Tibial artery (tissue), 4 donors: ENCODE measurements around the gene TMEM138.
"Not testable (repeated sequence)": the region's sequence is repeated elsewhere in the genome, so short reads cannot be mapped to it uniquely, and the experiment has no call there.

Experiments
- DNase-seq, 2 donors: peaks; one replicate each; pipeline ENCODE4 v3.0.0-alpha.2; 2019
- H3K27ac ChIP-seq, 2 donors: fragments of 200-600 bp; sonication (generic) in 1 of 2; 1 replicate in 1 of 2; 2 replicates in 1 of 2; pipeline ENCODE4 v1.5.1; 2018 to 2019; ENCODE audit warnings: mild to moderate bottlenecking in 1 of 2
- H3K27me3 ChIP-seq, 2 donors: fragments of 200-600 bp; sonication (generic) in 1 of 2; one replicate each; pipeline versions ENCODE4 v1.5.1 to v1.6.0; 2016 to 2019
- H3K36me3 ChIP-seq, 3 donors: fragments of 200-600 bp; sonication (generic) in 2 of 3; one replicate each; pipeline ENCODE4 v1.5.1; 2016 to 2019; ENCODE audit warnings: mild to moderate bottlenecking in 2 of 3
- H3K4me1 ChIP-seq, 4 donors: fragments of 200-600 bp; sonication (generic) in 2 of 4; 1 replicate in 3 of 4; 2 replicates in 1 of 4; pipeline ENCODE4 v1.5.1; 2016 to 2019
- H3K4me3 ChIP-seq, 2 donors: fragments of 200-600 bp; sonication (generic) in 1 of 2; 1 replicate in 1 of 2; 2 replicates in 1 of 2; pipeline ENCODE4 v1.5.1; 2018 to 2019; ENCODE audit warnings: mild to moderate bottlenecking in 2 of 2
- H3K9me3 ChIP-seq, 3 donors: fragments of 200-600 bp; sonication (generic) in 1 of 3; one replicate each; pipeline ENCODE4 v1.5.1; 2016 to 2019
- intact Hi-C: fragments of 100-400 bp; cut with DNase I; formaldehyde crosslinking; loops from one replicate; pipeline ENCODE4 v1.15.0; 2023; ENCODE audit warnings: low total_unique reads
- TF ChIP-seq, protein P1 (sequence below), 2 experiments: fragments of 200-600 bp in 1 of 2; fragments of 450-650 bp in 1 of 2; IDR thresholded peaks; one replicate each; pipeline ENCODE4 v1.5.1; 2017 to 2019; ENCODE audit warnings: antibody characterized with exemption in 2 of 2, mild to moderate bottlenecking in 1 of 2, moderate library complexity in 1 of 2

The TMEM138 gene

DNA sequence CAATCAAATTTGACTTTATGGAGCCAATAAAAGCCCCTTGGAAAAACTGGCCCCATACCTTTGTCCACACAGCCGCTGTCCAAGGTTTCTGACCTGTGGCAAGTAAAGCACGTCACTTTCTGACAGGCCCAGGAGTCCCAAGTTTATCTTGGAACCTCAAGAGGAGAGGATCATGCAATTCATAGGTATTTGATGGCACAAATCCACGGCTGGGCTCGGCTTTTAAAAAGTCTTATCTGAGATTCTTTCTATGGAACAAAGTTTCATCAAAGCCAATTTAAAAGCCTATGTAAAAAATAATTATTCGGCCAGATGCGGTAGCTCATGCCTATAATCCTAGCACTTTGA lies 13.6 kb downstream of the TMEM138 start:
- peaks cover 0 to 24% (median 14%) of the 10 kb centered on the region in 4 donors for H3K4me1 ChIP-seq
- H3K4me3 ChIP-seq = no peak overlapping the region
- DNase-seq = no peak
- H3K36me3 ChIP-seq = peaks cover 4 to 24% (median 6%) of the 10 kb centered on the region in 3 donors
- no peaks in the 10 kb centered on the region for H3K27me3 ChIP-seq
- TF ChIP-seq, protein P1, sequence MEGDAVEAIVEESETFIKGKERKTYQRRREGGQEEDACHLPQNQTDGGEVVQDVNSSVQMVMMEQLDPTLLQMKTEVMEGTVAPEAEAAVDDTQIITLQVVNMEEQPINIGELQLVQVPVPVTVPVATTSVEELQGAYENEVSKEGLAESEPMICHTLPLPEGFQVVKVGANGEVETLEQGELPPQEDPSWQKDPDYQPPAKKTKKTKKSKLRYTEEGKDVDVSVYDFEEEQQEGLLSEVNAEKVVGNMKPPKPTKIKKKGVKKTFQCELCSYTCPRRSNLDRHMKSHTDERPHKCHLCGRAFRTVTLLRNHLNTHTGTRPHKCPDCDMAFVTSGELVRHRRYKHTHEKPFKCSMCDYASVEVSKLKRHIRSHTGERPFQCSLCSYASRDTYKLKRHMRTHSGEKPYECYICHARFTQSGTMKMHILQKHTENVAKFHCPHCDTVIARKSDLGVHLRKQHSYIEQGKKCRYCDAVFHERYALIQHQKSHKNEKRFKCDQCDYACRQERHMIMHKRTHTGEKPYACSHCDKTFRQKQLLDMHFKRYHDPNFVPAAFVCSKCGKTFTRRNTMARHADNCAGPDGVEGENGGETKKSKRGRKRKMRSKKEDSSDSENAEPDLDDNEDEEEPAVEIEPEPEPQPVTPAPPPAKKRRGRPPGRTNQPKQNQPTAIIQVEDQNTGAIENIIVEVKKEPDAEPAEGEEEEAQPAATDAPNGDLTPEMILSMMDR (IDR thresholded peaks at IDR 0.05) = no peak
- H3K9me3 ChIP-seq = no peaks in the 10 kb centered on the region
- no peak overlapping the region for H3K27ac ChIP-seq
- intact Hi-C loops = no loop called here

DNA sequence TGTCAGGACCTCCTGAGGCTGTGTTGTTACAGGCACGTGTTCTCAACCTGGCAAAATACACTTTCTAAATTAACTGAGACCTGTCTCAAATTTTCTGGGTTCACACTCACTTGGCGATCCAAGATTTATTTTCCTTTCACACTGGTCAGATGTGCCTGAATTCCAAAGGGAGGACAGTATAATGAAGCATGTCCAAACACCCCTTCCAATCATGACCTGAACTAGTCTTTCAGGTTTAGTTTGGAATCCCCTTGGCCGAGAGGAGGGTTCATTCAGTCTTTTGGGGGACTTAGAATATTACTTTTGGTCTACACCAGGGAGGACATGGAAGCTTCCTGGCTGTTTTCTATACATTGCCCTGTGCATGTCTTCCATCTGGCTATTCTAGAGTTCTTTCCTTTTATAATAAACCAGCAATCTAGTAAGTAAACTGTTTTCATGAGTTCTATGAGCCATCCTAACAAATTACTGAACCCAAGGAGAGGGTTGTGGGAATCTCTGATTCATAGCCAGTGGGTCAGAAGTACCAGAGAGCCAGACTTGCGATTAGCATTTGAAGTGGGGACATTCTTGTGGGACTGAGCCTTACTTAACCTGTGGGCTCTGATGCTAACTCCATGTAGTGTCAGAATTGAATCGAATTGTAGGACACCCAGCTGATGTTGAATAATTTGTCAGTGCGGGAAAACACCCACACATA lies 15.4 kb downstream of the TMEM138 start:
- Histone ChIP-seq H3K4me3 (no peak overlapping the region), H3K27ac (peak overlapping the region in 1 of 2 donors; percentile 87), H3K9me3 (no peaks in the 10 kb centered on the region), H3K4me1 (peaks cover 0 to 24% (median 14%) of the 10 kb centered on the region in 4 donors), H3K27me3 (no peaks in the 10 kb centered on the region), H3K36me3 (peaks cover 4 to 19% (median 6%) of the 10 kb centered on the region in 3 donors)
- DNase-seq = no peak
- TF ChIP-seq, protein P1 (IDR thresholded peaks at IDR 0.05) = no peak
- intact Hi-C loops = no loop called here

DNA sequence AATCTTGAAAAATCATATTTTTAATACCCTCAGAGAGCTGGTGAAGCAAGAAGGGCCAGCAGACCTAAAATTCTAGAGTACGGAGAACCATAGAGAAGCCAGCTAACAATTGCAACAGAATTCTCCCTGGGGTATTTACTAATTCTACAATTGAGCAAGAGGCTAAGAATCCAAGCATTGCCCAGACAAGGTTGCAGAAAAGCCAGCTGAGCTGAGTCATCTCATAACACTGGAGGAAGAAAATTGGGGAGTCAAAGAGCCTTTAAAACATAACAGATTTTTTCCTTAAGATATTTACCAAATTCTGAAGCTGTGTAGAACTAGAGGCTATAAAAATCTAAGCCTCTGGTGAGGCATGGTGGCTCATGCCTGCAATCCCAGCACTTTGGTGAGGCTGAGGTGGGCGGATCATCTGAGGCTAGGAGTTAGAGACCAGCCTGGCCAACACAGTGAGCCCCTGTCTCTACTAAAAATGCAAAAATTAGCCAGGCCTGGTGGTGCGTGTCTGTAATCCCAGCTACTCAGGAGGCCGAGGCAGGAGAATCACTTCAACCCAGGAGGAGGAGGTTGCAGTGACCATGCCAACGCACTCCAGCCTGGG lies 16.6 kb downstream of the TMEM138 start:
- DNase-seq = peak; percentile 75 to 82
- Histone ChIP-seq H3K27ac (peak overlapping the region; percentile 54 to 87), H3K4me1 (peaks cover 0 to 24% (median 14%) of the 10 kb centered on the region in 4 donors), H3K9me3 (no peaks in the 10 kb centered on the region), H3K4me3 (no peak overlapping the region), H3K27me3 (no peaks in the 10 kb centered on the region), H3K36me3 (peaks cover 4 to 19% (median 6%) of the 10 kb centered on the region in 3 donors)
- intact Hi-C loops = loop anchor here (1.0 kb wide), 1 partner anchor 18 kb away; the partner anchor contains the start of gene CYB561A3
- TF ChIP-seq, protein P1 (IDR thresholded peaks at IDR 0.05) = no peak

DNA sequence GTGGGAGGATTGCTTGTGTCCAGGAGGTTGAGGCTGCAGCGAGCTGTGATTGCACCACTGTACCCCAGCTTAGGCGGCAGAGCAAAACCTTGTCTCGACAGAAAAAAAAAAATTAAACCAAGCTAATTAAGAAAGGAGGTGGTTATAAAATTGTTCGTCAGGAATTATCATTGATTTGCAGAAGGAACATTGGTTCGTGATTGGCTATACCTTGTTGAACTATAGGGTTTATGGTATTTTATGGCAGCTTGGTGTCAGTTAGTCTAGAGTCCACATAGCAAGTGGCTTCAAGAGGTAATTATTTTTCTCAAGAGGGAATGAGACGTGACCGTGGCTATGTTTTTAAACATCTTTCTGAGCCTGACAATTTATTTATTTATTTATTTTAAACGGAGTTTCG lies 18.7 kb downstream of the TMEM138 start:
- Histone ChIP-seq H3K4me3 (no peak overlapping the region), H3K27ac (no peak overlapping the region), H3K9me3 (no peaks in the 10 kb centered on the region), H3K4me1 (peaks cover 0 to 30% (median 16%) of the 10 kb centered on the region in 4 donors), H3K36me3 (peaks cover 0 to 6% (median 2%) of the 10 kb centered on the region in 3 donors), H3K27me3 (no peaks in the 10 kb centered on the region)
- intact Hi-C loops = no loop called here
- no peak for DNase-seq
- TF ChIP-seq, protein P1 (IDR thresholded peaks at IDR 0.05) = no peak

DNA sequence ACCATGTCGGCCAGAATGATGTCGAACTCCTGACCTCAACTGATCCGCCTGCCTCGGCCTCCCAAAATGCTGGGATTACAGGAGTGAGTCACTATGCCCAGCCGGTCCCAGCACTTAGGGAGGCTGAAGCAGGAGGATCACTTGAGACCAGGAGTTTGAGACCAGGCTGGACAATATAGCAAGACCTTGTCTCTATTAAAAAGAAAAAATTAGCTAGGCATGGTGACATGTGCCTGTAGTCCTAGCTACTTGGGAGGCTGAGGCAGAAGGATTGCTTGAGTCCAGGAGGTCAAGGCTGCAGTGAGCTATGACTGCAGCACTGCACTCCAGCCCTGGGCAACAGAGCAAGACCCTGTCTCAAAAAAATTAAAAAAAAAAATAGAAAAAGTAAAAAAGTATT lies 21.7 kb downstream of the TMEM138 start:
- H3K27ac ChIP-seq, H3K9me3 ChIP-seq, H3K4me3 ChIP-seq, H3K27me3 ChIP-seq, DNase-seq, intact Hi-C loops, H3K36me3 ChIP-seq: not testable (repeated sequence)
- H3K4me1 ChIP-seq = peaks cover 0 to 19% (median 9%) of the 10 kb centered on the region in 4 donors
